Common myeloid progenitor, CD34-positive (primary cell): ENCODE results near the gene MELTF.

Experiments used
- CTCF ChIA-PET: fragments of 350-600 bp; sonication (Branson Sonifier 250); formaldehyde crosslinking; loops from one replicate; lab custom pipeline; 2021; ENCODE audit warnings: antibody characterized with exemption; lab: Charles Lee
- POLR2A ChIA-PET: fragments of 350-600 bp; sonication (Branson Sonifier 250); formaldehyde crosslinking; loops from one replicate; lab custom pipeline; 2021; ENCODE audit warnings: antibody characterized with exemption; lab: Charles Lee
- DNase-seq, 3 donors: peaks; one replicate each; pipeline versions ENCODE4 v3.0.0 to v3.0.0-alpha.2; 2013
- H3K27ac ChIP-seq, 2 experiments: 1 replicate in 1 of 2; 2 replicates in 1 of 2; pipeline ENCODE4 v1.7.0; 2013; ENCODE audit warnings: inconsistent platforms in 2 of 2, low read length in 2 of 2, mild to moderate bottlenecking in 2 of 2, low read depth in 1 of 2, moderate library complexity in 1 of 2; ENCODE audit not compliant: severe bottlenecking in 2 of 2, insufficient read depth in 1 of 2, poor library complexity in 1 of 2
- H3K27me3 ChIP-seq, 5 experiments: replicated peaks in 2 of 5; 1 replicate in 3 of 5; 2 replicates in 2 of 5; pipeline versions ENCODE4 v1.6.1 to v1.7.0; 2013; ENCODE audit warnings: low read length in 4 of 5, mild to moderate bottlenecking in 2 of 5, moderate library complexity in 2 of 5, inconsistent platforms in 1 of 5; ENCODE audit not compliant: insufficient read depth in 5 of 5, control insufficient read depth in 4 of 5
- H3K36me3 ChIP-seq, 4 experiments: 1 replicate in 2 of 4; 2 replicates in 2 of 4; pipeline versions ENCODE4 v1.6.1 to v1.7.0; 2013; ENCODE audit warnings: low read length in 3 of 4, control low read depth in 1 of 4, mild to moderate bottlenecking in 1 of 4; ENCODE audit not compliant: control insufficient read depth in 4 of 4, insufficient read depth in 4 of 4
- H3K4me1 ChIP-seq, 4 experiments: 1 replicate in 3 of 4; 2 replicates in 1 of 4; pipeline versions ENCODE4 v1.6.1 to v1.7.1; 2013; ENCODE audit warnings: low read length in 3 of 4, mild to moderate bottlenecking in 3 of 4, control low read depth in 1 of 4, inconsistent platforms in 1 of 4, moderate library complexity in 1 of 4; ENCODE audit not compliant: control insufficient read depth in 4 of 4, insufficient read depth in 4 of 4; ENCODE audit errors: control extremely low read depth in 1 of 4
- H3K4me3 ChIP-seq, 7 experiments: 1 replicate in 4 of 7; 2 replicates in 3 of 7; pipeline versions ENCODE4 v1.5.1 to v1.7.0; 2013; ENCODE audit warnings: mild to moderate bottlenecking in 7 of 7, low read length in 6 of 7, moderate library complexity in 6 of 7, inconsistent platforms in 2 of 7, low read depth in 2 of 7, control low read depth in 1 of 7; ENCODE audit not compliant: insufficient read depth in 4 of 7, control insufficient read depth in 1 of 7; ENCODE audit errors: extremely low read depth in 1 of 7
- H3K9me3 ChIP-seq, 5 experiments: 1 replicate in 4 of 5; 2 replicates in 1 of 5; pipeline versions ENCODE4 v1.6.1 to v1.7.1; 2013; ENCODE audit warnings: low read length in 4 of 5, mild to moderate bottlenecking in 2 of 5, inconsistent platforms in 1 of 5, low read depth in 1 of 5, moderate library complexity in 1 of 5; ENCODE audit not compliant: control insufficient read depth in 4 of 5, insufficient read depth in 2 of 5; ENCODE audit errors: control extremely low read depth in 1 of 5
- WGBS: methylation state at CpG from one replicate; pipeline ENCODE4 v1.1.5; 2013; ENCODE audit not compliant: insufficient coverage; 5-methylcytosine and 5-hydroxymethylcytosine counted together

The MELTF gene

DNA sequence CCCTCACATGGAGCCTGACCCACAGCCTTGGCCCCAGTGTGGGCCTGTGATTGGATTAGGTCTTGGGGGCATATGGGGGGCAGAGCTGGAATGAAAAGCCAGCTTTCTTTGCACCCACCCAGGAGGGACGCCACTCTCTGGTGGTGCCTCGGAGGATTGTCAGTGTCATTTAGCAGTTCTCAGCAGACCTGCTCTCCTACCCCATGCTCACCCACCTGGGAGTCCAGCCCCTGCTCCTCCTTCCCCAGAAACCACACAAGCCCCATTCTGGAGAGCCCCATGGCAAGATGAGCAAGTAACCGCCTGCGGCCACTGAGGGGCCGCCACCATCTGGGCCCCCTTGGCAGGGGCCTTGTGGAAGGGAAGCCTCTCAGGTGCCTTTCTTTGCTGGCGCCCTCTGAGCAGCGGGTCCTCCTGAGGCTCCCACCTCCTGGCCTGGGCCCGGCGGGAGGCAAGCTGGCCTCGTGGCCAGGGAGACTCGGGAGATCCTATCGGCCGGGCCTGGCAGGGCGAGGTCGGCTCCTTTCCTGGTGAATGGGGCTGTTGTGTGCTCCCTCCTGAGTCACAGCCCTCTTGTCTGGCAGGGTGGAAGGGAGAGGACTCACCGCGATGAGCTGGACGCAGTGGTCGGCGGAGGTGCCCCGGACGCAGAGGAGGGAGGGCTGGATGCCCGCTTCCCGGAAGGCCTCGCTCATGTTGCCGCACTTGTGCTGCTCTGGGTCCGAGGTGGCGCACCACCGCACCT lies 2.3 kb downstream of the MELTF start:
- Histone ChIP-seq H3K36me3 (peaks cover 0 to 6% (median 3%) of the 10 kb centered on the region in 4 experiments), H3K27ac (no peak overlapping the region), H3K27me3 (peaks cover 0 to 2% (median 0%) of the 10 kb centered on the region in 5 experiments), H3K9me3 (no peaks in the 10 kb centered on the region), H3K4me3 (no peak overlapping the region), H3K4me1 (peaks cover 0 to 51% (median 37%) of the 10 kb centered on the region in 4 experiments)
- 94% methylated on average over 21 of the region's 29 CpGs for WGBS
- no peak for DNase-seq
- POLR2A ChIA-PET, result no interaction called here
- CTCF ChIA-PET, result interaction anchor here (3.0 to 6.5 kb wide), 2 partner anchors 11 to 24 kb away, joined by 11 to 56 read pairs; no protein-coding TSS in a partner anchor

GRCh38 chr3:197026481-197026866 lies 3.1 kb downstream of the MELTF start:
- H3K4me1 ChIP-seq, result peaks cover 0 to 53% (median 35%) of the 10 kb centered on the region in 4 experiments
- no peak overlapping the region for H3K27ac ChIP-seq
- peaks cover 0 to 1% (median 0%) of the 10 kb centered on the region in 5 experiments for H3K27me3 ChIP-seq
- POLR2A ChIA-PET, result no interaction called here
- no peak for DNase-seq
- 97% methylated on average over 9 of the region's 9 CpGs for WGBS
- H3K9me3 ChIP-seq, result no peaks in the 10 kb centered on the region
- peaks cover 0 to 6% (median 3%) of the 10 kb centered on the region in 4 experiments for H3K36me3 ChIP-seq
- no peak overlapping the region for H3K4me3 ChIP-seq
- CTCF ChIA-PET, result interaction anchor here (3.0 to 6.5 kb wide), 2 partner anchors 10 to 23 kb away, joined by 11 to 56 read pairs; no protein-coding TSS in a partner anchor

DNA sequence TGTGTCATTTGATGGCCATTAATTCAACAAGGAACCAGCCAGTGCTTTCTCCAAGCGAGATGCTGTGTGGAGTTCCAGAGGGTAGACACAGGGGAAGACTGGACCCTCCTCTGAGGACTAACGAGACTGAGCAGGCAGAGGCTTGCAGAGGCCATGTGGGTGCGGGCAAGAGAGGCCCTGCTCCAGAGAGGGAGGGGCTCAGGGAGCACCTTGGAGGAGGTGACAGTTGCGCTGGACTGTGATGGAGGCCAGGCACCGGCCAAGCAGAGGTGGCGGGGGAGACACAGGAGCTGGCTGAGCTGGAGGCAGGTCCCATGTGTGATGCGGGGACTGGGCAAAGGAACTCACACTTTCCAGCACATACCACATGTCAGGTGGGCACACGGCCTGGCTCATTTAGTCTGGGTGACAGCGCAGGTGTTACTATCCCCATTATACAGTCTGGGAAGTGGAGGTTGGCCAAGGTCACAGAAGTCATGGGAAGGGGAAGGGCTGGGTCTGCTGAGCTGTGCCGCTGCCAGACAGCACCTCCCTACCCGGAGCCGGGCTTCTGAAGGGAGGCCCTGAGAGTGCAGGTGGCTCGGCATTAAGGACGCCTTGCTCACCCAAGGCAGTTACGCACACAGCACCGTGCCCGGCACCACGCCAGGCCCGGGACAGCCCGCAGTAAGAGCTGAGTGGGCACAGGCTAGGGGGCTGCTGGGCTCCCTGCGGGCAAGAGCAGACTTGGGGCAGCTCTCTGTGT lies 3.7 kb downstream of the MELTF start:
- Histone ChIP-seq H3K36me3 (peaks cover 0 to 6% (median 3%) of the 10 kb centered on the region in 4 experiments), H3K27ac (no peak overlapping the region), H3K9me3 (no peaks in the 10 kb centered on the region), H3K4me1 (peaks cover 0 to 47% (median 33%) of the 10 kb centered on the region in 4 experiments), H3K27me3 (peaks cover 0 to 1% (median 0%) of the 10 kb centered on the region in 5 experiments), H3K4me3 (no peak overlapping the region)
- POLR2A ChIA-PET, result no interaction called here
- no peak for DNase-seq
- CTCF ChIA-PET, result interaction anchor here (3.0 to 6.5 kb wide), 3 partner anchors 10 to 22 kb away, joined by 10 to 56 read pairs (median 11); no protein-coding TSS in a partner anchor
- WGBS, result 95% methylated on average over 15 of the region's 21 CpGs

DNA sequence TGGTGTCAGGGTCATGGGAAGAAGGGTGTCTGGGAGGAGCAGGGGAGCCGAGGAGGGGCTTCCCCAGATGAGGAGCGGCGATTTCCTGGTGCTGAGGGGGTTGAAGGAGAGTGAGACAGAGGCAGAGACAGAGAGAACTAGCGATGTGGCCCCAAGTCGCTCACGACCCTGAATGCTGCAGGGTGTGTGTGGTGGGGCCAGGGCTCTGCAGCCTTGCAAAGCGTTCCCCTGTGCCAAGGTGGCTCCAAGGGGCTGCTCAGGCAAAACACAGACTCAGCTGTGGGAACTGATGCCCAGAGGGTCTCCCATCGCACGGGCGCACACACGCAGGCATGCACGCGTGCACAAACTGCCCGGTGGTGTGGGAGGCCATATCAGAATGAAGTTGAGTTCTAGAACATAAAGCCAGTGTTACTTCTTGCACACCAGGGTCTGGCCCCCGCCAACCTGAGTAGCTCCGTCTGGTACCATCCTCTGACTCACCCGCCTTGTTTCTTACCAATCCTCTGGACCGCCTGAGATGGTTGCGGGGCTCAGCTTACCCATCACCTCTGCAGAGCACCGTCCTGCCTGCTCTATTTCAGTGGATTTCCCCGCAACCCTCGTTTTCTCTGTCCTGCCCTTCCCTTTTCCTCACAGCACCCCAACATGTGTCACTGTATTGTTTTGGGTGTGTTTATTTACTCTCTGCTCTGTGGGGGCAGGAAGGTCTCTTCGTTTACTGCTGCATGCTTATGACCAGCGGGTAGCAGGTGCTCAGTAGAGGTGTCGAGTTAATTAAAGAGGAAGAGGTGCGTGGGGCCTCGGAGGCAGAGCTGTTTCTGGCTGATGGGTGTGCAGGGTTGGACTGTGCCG lies 4.5 kb downstream of the MELTF start:
- ChIA-PET POLR2A (no interaction called here), CTCF (interaction anchor here (3.0 to 3.4 kb wide), 2 partner anchors 9 to 21 kb away, joined by 10 to 11 read pairs; no protein-coding TSS in a partner anchor)
- no peaks in the 10 kb centered on the region for H3K9me3 ChIP-seq
- H3K27me3 ChIP-seq, result peaks cover 0 to 1% (median 0%) of the 10 kb centered on the region in 5 experiments
- peaks cover 0 to 41% (median 32%) of the 10 kb centered on the region in 4 experiments for H3K4me1 ChIP-seq
- no peak overlapping the region for H3K27ac ChIP-seq
- WGBS, result 96% methylated on average over 25 of the region's 28 CpGs
- peaks cover 0 to 6% (median 3%) of the 10 kb centered on the region in 4 experiments for H3K36me3 ChIP-seq
- DNase-seq, result no peak
- no peak overlapping the region for H3K4me3 ChIP-seq

DNA sequence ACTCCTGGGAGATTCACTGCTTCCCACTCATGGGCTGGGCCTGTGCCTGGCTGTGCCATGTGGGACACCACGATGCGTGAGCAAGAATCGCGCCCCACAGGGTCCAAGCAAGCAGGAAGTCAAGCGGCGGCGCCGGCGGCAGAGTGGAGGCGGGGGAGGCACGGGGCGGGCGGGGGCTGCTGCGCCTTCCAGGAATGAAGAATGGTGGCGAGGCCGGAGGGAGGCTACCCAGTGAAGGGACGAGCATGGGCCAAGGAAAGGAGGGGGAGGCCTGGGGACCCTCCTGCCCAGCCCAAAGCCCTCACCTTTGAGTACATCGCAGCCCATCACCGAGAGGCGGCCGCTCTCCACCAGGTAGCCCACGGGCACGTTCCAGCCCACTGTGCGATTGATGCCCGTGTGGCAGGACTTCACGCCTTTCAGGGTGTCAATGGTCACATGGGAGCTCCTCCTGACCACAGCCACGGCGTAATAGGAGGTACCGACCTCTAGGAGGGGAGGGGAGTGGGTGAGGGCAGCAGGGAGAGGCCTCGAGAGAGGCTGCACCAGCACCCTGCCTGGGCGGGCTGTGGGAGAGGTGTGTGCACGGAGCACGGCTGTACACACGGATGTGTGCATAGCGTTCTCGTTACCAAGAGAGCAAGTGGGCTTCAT lies 5.5 kb downstream of the MELTF start:
- H3K4me1 ChIP-seq, result peaks cover 0 to 33% (median 27%) of the 10 kb centered on the region in 4 experiments
- peak overlapping the region in 2 of 7 experiments; percentile 46 to 66 for H3K4me3 ChIP-seq
- DNase-seq, result no peak
- no peaks in the 10 kb centered on the region for H3K9me3 ChIP-seq
- WGBS, result 83% methylated on average over 22 of the region's 36 CpGs
- CTCF ChIA-PET, result interaction anchor here (3.4 kb wide), 1 partner anchor 20 kb away, joined by 10 read pairs; no protein-coding TSS in a partner anchor
- peaks cover 0 to 1% (median 0%) of the 10 kb centered on the region in 5 experiments for H3K27me3 ChIP-seq
- H3K27ac ChIP-seq, result no peak overlapping the region
- peaks cover 0 to 6% (median 3%) of the 10 kb centered on the region in 4 experiments for H3K36me3 ChIP-seq
- POLR2A ChIA-PET, result no interaction called here
